K562 (cell line): Measurements from ENCODE around the gene STX11. TPM values are rescaled to one million over a fixed set of nuclear protein-coding genes. Genes with fewer than 3 reads are reported as not detected.

Experiments
- CBX5 ChIP-seq: IDR thresholded peaks from 2 replicates; pipeline ENCODE4 v1.6.1; 2014; ENCODE audit warnings: low read depth, borderline replicate concordance
- FOSL1 ChIP-seq: fragments of 200-800 bp; sonication (Bioruptor generic); conservative IDR thresholded peaks from 2 replicates; pipeline ENCODE4 v1.6.1; 2016; ENCODE audit warnings: missing genetic modification characterization, missing compliant biosample characterization
- GTF2F1 ChIP-seq: IDR thresholded peaks from 2 replicates; pipeline ENCODE4 v1.6.1; 2011; ENCODE audit warnings: low read depth, low read length, improper control_type of control experiment
- ILK ChIP-seq: fragments of 450-650 bp; IDR thresholded peaks from 2 replicates; pipeline ENCODE4 v1.6.1; 2016; ENCODE audit warnings: missing genetic modification characterization, low read depth, mild to moderate bottlenecking, missing compliant biosample characterization, moderate library complexity, borderline replicate concordance
- JUN ChIP-seq, 2 experiments: sonication (generic) in 1 of 2; formaldehyde crosslinking in 1 of 2; IDR thresholded peaks; 2 replicates each; pipeline versions ENCODE4 v1.6.1 to v1.8.0; 2012 to 2022; ENCODE audit warnings: borderline replicate concordance in 2 of 2, mild to moderate bottlenecking in 2 of 2, improper control_type of control experiment in 1 of 2, low read depth in 1 of 2, low read length in 1 of 2, missing genetic modification reagents in 1 of 2
- KDM4B ChIP-seq, 2 experiments: fragments of 450-650 bp in 1 of 2; sonication (generic) in 1 of 2; IDR thresholded peaks; 2 replicates each; pipeline ENCODE4 v1.6.1; 2016 to 2017; ENCODE audit warnings: borderline replicate concordance in 2 of 2, antibody characterized with exemption in 1 of 2, low read depth in 1 of 2, mild to moderate bottlenecking in 1 of 2
- NCOA2 ChIP-seq, 2 experiments: fragments of 450-650 bp; IDR thresholded peaks; 2 replicates each; pipeline ENCODE4 v1.6.1; 2018; ENCODE audit warnings: mild to moderate bottlenecking in 2 of 2, moderate library complexity in 1 of 2; ENCODE audit not compliant: partially characterized antibody in 2 of 2
- PHF20 ChIP-seq: fragments of 450-650 bp; IDR thresholded peaks from 2 replicates; pipeline ENCODE4 v1.6.1; 2018; ENCODE audit not compliant: partially characterized antibody
- PREB ChIP-seq: sonication (generic); formaldehyde crosslinking; IDR thresholded peaks from 2 replicates; pipeline ENCODE4 v1.8.1; 2023; ENCODE audit warnings: mild to moderate bottlenecking, missing genetic modification reagents
- PTRF ChIP-seq: fragments of 450-650 bp; IDR thresholded peaks from 2 replicates; pipeline ENCODE4 v1.6.1; 2016; ENCODE audit warnings: mild to moderate bottlenecking, missing genetic modification characterization, missing compliant biosample characterization
- RHOXF2B ChIP-seq: fragments of 250-450 bp; sonication (Bioruptor Pico); conservative IDR thresholded peaks from 2 replicates; pipeline ENCODE4 v1.5.1; 2021
- SMC3 ChIP-seq: conservative IDR thresholded peaks from 2 replicates; pipeline ENCODE4 v1.6.1; 2011; ENCODE audit warnings: low read depth, low read length, improper control_type of control experiment; ENCODE audit not compliant: insufficient read depth
- STAT6 ChIP-seq: sonication (generic); formaldehyde crosslinking; IDR thresholded peaks from 2 replicates; pipeline ENCODE4 v1.8.1; 2023; ENCODE audit warnings: mild to moderate bottlenecking, missing genetic modification reagents
- TCF3 ChIP-seq: sonication (generic); formaldehyde crosslinking; IDR thresholded peaks from 2 replicates; pipeline ENCODE4 v1.4.0; 2020; ENCODE audit warnings: mild to moderate bottlenecking, missing genetic modification reagents
- ZBTB1 ChIP-seq: sonication (generic); formaldehyde crosslinking; IDR thresholded peaks from 2 replicates; pipeline ENCODE4 v1.8.1; 2023; ENCODE audit warnings: missing genetic modification reagents, low read depth, mild to moderate bottlenecking, borderline replicate concordance
- ZKSCAN8 ChIP-seq: fragments of 200-800 bp; sonication (Bioruptor generic); IDR thresholded peaks from 2 replicates; pipeline ENCODE4 v1.6.1; 2016; ENCODE audit warnings: missing genetic modification characterization, missing compliant biosample characterization
- ZNF174 ChIP-seq: fragments of 250-450 bp; sonication (Bioruptor Pico); IDR thresholded peaks from 2 replicates; pipeline ENCODE4 v1.4.0; 2020; ENCODE audit warnings: mild to moderate bottlenecking
- ZNF197 ChIP-seq: fragments of 200-800 bp; sonication (Bioruptor generic); IDR thresholded peaks from 2 replicates; pipeline ENCODE4 v1.6.1; 2016; ENCODE audit warnings: low read depth, missing genetic modification characterization, missing compliant biosample characterization
- ZNF280B ChIP-seq: fragments of 250-450 bp; sonication (Bioruptor Pico); IDR thresholded peaks from 2 replicates; pipeline ENCODE4 v1.5.1; 2021; ENCODE audit warnings: mild to moderate bottlenecking
- ZNF41 ChIP-seq: fragments of 250-450 bp; sonication (Bioruptor Pico); conservative IDR thresholded peaks from 2 replicates; pipeline ENCODE4 v1.4.0; 2020; ENCODE audit warnings: mild to moderate bottlenecking
- ZNF76 ChIP-seq: fragments of 250-450 bp; sonication (Bioruptor Pico); IDR thresholded peaks from 2 replicates; pipeline ENCODE4 v1.4.0; 2020; ENCODE audit warnings: mild to moderate bottlenecking, moderate library complexity, borderline replicate concordance
- ZNF764 ChIP-seq: fragments of 250-450 bp; sonication (Bioruptor Pico); IDR thresholded peaks from 2 replicates; pipeline ENCODE4 v1.4.0; 2020; ENCODE audit warnings: low read depth, mild to moderate bottlenecking, moderate library complexity
- polyA plus RNA-seq, 8 experiments: library from polyadenylated mRNA; depleted of rRNA in 4 of 8; stranded (reverse) in 5 of 8; unstranded in 3 of 8; fragments of >200 nt; fragmentation: Nextera tagmentation in 2 of 8; fragmentation: Illumina TruSeq in 1 of 8; extraction: Ambion mirVana in 2 of 8; extraction: Trizol in 1 of 8; gene quantifications; 2 replicates each; pipeline versions ENCODE4 v1.2.1 to v1.2.3, GENCODE V29; 2011 to 2014; ENCODE audit warnings: inconsistent platforms in 1 of 8, missing spikeins in 1 of 8
- total RNA-seq, 7 experiments: library from RNA; depleted of rRNA in 6 of 7; stranded (reverse); fragments of >200 nt in 6 of 7; fragmentation: Illumina TruSeq in 2 of 7; extraction: Trizol in 2 of 7; gene quantifications; 2 replicates each; pipeline versions ENCODE4 v1.2.1 to v1.2.3, GENCODE V29; 2011 to 2021; ENCODE audit warnings: low replicate concordance in 1 of 7

STX11 gene
- total and polyA plus RNA-seq, 9 of the 15 experiments (the other 6 are each of a cell fraction or from before 2014, with no cell fraction given): 0.06 to 0.73 (median 0.40) TPM

GRCh38 chr6:144215932-144216667 is 65.8 kb downstream of the STX11 start (continued):
- TF ChIP-seq ZNF764 (CRISPR knock-in tag) (peak; percentile 57; the same call in 1 of the 2 replicates), KDM4B (IDR thresholded peaks at IDR 0.05; ENCODE audit: borderline replicate concordance in 2 of 2, low read depth in 1 of 2) (0 out of 4 replicates have a peak, but pooled peaks of 1 of the 2 experiments have one; percentile 32), ILK (tag) (no peak), ZNF280B (no peak), NCOA2 (IDR thresholded peaks at IDR 0.05; ENCODE audit: partially characterized antibody in 2 of 2) (no peak), FOSL1 (tag) (no peak; the same call in 1 of the 2 replicates), CBX5 (0 out of 2 replicates have a peak, but pooled peaks have one; percentile 10), ZNF76 (CRISPR knock-in tag) (0 out of 2 replicates have a peak, but pooled peaks have one; percentile 78), PREB (peak; percentile 62; the same call in 1 of the 2 replicates), STAT6 (CRISPR knock-in tag) (no peak), ZBTB1 (CRISPR knock-in tag) (peak; percentile 37; the same call in 1 of the 2 replicates), PHF20 (peak; percentile 45), PTRF (tag) (no peak), ZNF41 (CRISPR knock-in tag) (no peak; the same call in 1 of the 2 replicates), TCF3 (CRISPR knock-in tag) (0 out of 2 replicates have a peak, but pooled peaks have one; percentile 17), ZNF197 (no peak), RHOXF2B (CRISPR knock-in tag) (no peak), GTF2F1 (0 out of 2 replicates have a peak, but pooled peaks have one; percentile 17), SMC3 (peak; percentile 57), ZNF174 (no peak), JUN (IDR thresholded peaks at IDR 0.05; ENCODE audit: borderline replicate concordance, low read depth, low read length) (peak; percentile 8; the same call in 1 of the 2 replicates), JUN (CRISPR knock-in tag; IDR thresholded peaks at IDR 0.05; ENCODE audit: borderline replicate concordance) (peak; percentile 76; the same call in 1 of the 2 replicates), ZKSCAN8 (CRISPR knock-in tag) (peak; percentile 51; the same call in 1 of the 2 replicates)
